Heart left ventricle (tissue), 16 donors: ENCODE measurements around the gene PTGFRN. TPM values are rescaled to one million over a fixed set of nuclear protein-coding genes. Genes with fewer than 3 reads are reported as not detected.

ENCODE experiments used
- ATAC-seq, 4 donors: fragments of 200-7000 bp; cut with Tn5 transposase; one replicate each; pipeline ENCODE4 v1.9.1; 2020 to 2022; ENCODE audit warnings: moderate library complexity in 4 of 4, mild to moderate bottlenecking in 3 of 4, moderate number of reproducible peaks in 1 of 4
- DNase-seq, 5 donors: peaks; one replicate each; pipeline ENCODE4 v3.0.0-alpha.2; 2020
- H3K27ac ChIP-seq, 12 donors: fragments of 200-600 bp; sonication (generic) in 4 of 12; one replicate each; pipeline versions ENCODE4 v1.5.0 to v1.8.0; 2016 to 2022; ENCODE audit warnings: mild to moderate bottlenecking in 2 of 12
- H3K27me3 ChIP-seq, 9 donors: fragments of 200-600 bp; sonication (generic) in 2 of 9; one replicate each; pipeline versions ENCODE4 v1.5.1 to v1.8.0; 2016 to 2022; ENCODE audit warnings: mild to moderate bottlenecking in 3 of 9
- H3K36me3 ChIP-seq, 9 donors: fragments of 200-600 bp; sonication (generic) in 2 of 9; one replicate each; pipeline versions ENCODE4 v1.5.0 to v1.8.0; 2018 to 2022; ENCODE audit warnings: mild to moderate bottlenecking in 2 of 9
- H3K4me1 ChIP-seq, 12 donors: fragments of 200-600 bp; sonication (generic) in 4 of 12; one replicate each; pipeline versions ENCODE4 v1.5.0 to v1.8.0; 2016 to 2022; ENCODE audit warnings: mild to moderate bottlenecking in 3 of 12
- H3K4me3 ChIP-seq, 12 donors: fragments of 200-600 bp; sonication (generic) in 4 of 12; one replicate each; pipeline versions ENCODE4 v1.5.0 to v1.8.0; 2017 to 2022; ENCODE audit warnings: mild to moderate bottlenecking in 9 of 12, moderate library complexity in 4 of 12
- H3K9me3 ChIP-seq, 12 donors: fragments of 200-600 bp; sonication (generic) in 4 of 12; one replicate each; pipeline versions ENCODE4 v1.5.0 to v1.8.0; 2016 to 2022; ENCODE audit warnings: mild to moderate bottlenecking in 1 of 12
- POLR2A ChIP-seq, 2 donors: fragments of 450-650 bp; IDR thresholded peaks; one replicate each; pipeline ENCODE4 v1.6.1; 2017; ENCODE audit warnings: antibody characterized with exemption in 2 of 2, mild to moderate bottlenecking in 2 of 2, moderate library complexity in 2 of 2
- WGBS, 4 donors: extraction: QIAGEN DNeasy Blood & Tissue Kit in 2 of 4; methylation state at CpG; one replicate each; pipeline versions ENCODE4 v1.1.5 to v1.1.7; 2013 to 2018; 5-methylcytosine and 5-hydroxymethylcytosine counted together
- intact Hi-C, 10 donors: fragments of 100-400 bp; cut with DNase I; formaldehyde crosslinking; loops; one replicate each; pipeline versions ENCODE4 v1.11.1 to v1.14.2; 2022
- polyA plus RNA-seq, 2 donors: library from polyadenylated mRNA; stranded (reverse); fragments of 200-250 nt; gene quantifications; one replicate each; pipeline ENCODE4 v1.2.3, GENCODE V29; 2013
- total RNA-seq, 9 donors: library from RNA; depleted of rRNA in 2 of 9; stranded (reverse); fragments of >200 nt in 2 of 9; fragmentation: NEBNext Ultra II Directional in 3 of 9; extraction: Animal tissue kit (Norgen Biotek cat#: 25700) in 3 of 9; gene quantifications; one replicate each; pipeline versions ENCODE4 v1.1.0 to v1.2.4, GENCODE V29; 2016 to 2023
- TF ChIP-seq, protein P1 (sequence below), 12 donors: fragments of 200-600 bp; sonication (generic) in 4 of 12; IDR thresholded peaks; one replicate each; pipeline versions ENCODE4 v1.5.0 to v1.8.0; 2018 to 2022; ENCODE audit warnings: antibody characterized with exemption in 12 of 12, mild to moderate bottlenecking in 5 of 12
- donor health status: ischemic (EF 13 %, LVEDD 7.1; RV severe dilation, severe dysfunction).
- donor health status: healthy with polysubstance abuse.
- donor health status: DM: no; HTN: yes; CAD: no.
- donor health status: DM: no; HTN: no; CAD: no.
- donor health status: ischemic (EF 25% LVEDD 6.9; RV normal size, moderate dysfunction).
- donor health status: ischemic (EF 25% LVEDD 5.7; RV mildly dilated, moderate dysfunction).
- donor health status: healthy.
- donor health status: DM: yes; HTN: yes; CAD: no.
- donor health status: ischemic (EF 35%, LVEDD 5.7; RV mildly dilated, moderate dysfunction).
- donor health status: nonischemic (EF 11% LVEDD 7.7; RV severe dilation, severe dysfunction).
- donor health status: DM: yes; HTN: yes; CAD: no.
- donor health status: PGD.
- donor health status: ischemic (EF 29% LVEDD 5.4; RV normal size, mild dysfunction).
- donor health status: nonischemic (EF 23%, LVEDD 6.1; RV moderate dilation, normal function).

The PTGFRN gene
- total and polyA plus RNA-seq, 11 donors, result 21.5 to 231 (median 98.7) TPM

- DNase-seq (no peak), ATAC-seq (no peak)
- TF ChIP-seq, protein P1, sequence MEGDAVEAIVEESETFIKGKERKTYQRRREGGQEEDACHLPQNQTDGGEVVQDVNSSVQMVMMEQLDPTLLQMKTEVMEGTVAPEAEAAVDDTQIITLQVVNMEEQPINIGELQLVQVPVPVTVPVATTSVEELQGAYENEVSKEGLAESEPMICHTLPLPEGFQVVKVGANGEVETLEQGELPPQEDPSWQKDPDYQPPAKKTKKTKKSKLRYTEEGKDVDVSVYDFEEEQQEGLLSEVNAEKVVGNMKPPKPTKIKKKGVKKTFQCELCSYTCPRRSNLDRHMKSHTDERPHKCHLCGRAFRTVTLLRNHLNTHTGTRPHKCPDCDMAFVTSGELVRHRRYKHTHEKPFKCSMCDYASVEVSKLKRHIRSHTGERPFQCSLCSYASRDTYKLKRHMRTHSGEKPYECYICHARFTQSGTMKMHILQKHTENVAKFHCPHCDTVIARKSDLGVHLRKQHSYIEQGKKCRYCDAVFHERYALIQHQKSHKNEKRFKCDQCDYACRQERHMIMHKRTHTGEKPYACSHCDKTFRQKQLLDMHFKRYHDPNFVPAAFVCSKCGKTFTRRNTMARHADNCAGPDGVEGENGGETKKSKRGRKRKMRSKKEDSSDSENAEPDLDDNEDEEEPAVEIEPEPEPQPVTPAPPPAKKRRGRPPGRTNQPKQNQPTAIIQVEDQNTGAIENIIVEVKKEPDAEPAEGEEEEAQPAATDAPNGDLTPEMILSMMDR (IDR thresholded peaks at IDR 0.05), result no peak
- no peak for TF ChIP-seq POLR2A (IDR thresholded peaks at IDR 0.05)
- H3K36me3 ChIP-seq, result no peaks in the 10 kb centered on the region
- intact Hi-C loops, result no loop called here
- H3K27ac ChIP-seq, result no peak overlapping the region
- 92 to 96% (median 95%) methylated on average over 3 of the region's 3 CpGs for WGBS, 4 donors
- H3K4me3 ChIP-seq, result no peak overlapping the region
- no peaks in the 10 kb centered on the region for H3K27me3 ChIP-seq
- H3K9me3 ChIP-seq, result no peaks in the 10 kb centered on the region
- peaks cover 0 to 30% (median 0%) of the 10 kb centered on the region in 12 donors for H3K4me1 ChIP-seq
Measured at GRCh38 chr1:117011334-117011733, 101.6 kb downstream of the PTGFRN start.

DNA sequence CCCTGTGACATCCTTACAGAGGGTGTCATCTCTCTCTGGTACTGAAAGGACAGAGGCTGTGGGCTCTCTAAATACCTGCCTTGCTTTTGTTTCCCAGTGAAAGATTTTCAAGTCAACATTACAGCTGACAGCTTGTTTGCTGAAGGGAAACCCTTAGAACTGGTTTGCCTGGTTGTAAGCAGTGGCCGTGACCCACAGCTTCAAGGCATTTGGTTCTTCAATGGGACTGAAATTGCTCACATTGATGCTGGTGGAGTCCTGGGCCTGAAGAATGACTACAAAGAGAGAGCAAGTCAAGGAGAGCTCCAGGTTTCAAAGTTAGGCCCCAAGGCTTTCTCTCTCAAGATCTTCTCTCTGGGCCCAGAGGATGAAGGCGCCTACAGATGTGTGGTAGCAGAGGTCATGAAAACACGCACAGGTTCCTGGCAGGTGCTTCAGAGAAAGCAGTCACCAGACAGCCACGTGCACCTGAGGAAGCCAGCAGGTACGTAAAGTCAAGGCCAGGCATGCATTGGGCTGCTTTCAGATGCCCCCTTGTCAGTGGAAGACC lies 103.7 kb downstream of the PTGFRN start:
- Histone ChIP-seq H3K4me1 (peaks cover 0 to 18% (median 0%) of the 10 kb centered on the region in 12 donors), H3K36me3 (no peaks in the 10 kb centered on the region), H3K27me3 (no peaks in the 10 kb centered on the region), H3K27ac (no peak overlapping the region), H3K4me3 (no peak overlapping the region), H3K9me3 (no peaks in the 10 kb centered on the region)
- WGBS, 4 donors, result 94 to 98% (median 95%) methylated on average over 5 of the region's 5 CpGs
- ATAC-seq (no peak), DNase-seq (no peak)
- no peak for TF ChIP-seq POLR2A (IDR thresholded peaks at IDR 0.05)
- TF ChIP-seq, protein P1 (IDR thresholded peaks at IDR 0.05), result no peak
- intact Hi-C loops, result no loop called here

DNA sequence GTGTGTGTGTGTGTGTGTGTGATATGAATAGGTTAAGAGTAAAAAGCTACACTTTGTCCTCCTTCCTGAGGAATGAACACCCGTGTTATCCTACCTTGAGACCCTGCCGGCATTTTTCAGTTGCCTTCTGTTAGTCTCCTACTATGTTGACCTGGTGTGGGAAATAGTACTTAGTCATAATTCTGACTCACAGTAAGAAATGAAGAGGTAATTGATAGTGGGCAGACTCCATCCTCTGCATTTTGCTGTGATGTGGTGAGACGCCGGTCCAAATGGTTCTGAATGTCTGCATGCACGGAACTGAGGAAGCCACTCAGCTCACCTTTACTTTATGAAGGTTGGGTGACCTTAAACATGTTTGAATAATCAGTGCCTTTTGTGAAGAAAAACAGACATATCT lies 104.5 kb downstream of the PTGFRN start:
- intact Hi-C loops, result no loop called here
- TF ChIP-seq, protein P1 (IDR thresholded peaks at IDR 0.05), result no peak
- no peak for TF ChIP-seq POLR2A (IDR thresholded peaks at IDR 0.05)
- WGBS, 4 donors, result 91 to 95% (median 94%) methylated on average over 5 of the region's 5 CpGs
- Histone ChIP-seq H3K4me1 (peaks cover 0 to 10% (median 0%) of the 10 kb centered on the region in 12 donors), H3K27ac (no peak overlapping the region), H3K27me3 (no peaks in the 10 kb centered on the region), H3K4me3 (no peak overlapping the region), H3K36me3 (no peaks in the 10 kb centered on the region), H3K9me3 (no peaks in the 10 kb centered on the region)
- DNase-seq (no peak), ATAC-seq (no peak)

GRCh38 chr1:117015724-117016123 lies 106.0 kb downstream of the PTGFRN start:
- ATAC-seq (no peak), DNase-seq (no peak)
- no peak for TF ChIP-seq POLR2A (IDR thresholded peaks at IDR 0.05)
- TF ChIP-seq, protein P1 (IDR thresholded peaks at IDR 0.05), result no peak
- no peaks in the 10 kb centered on the region for H3K27me3 ChIP-seq
- no peak overlapping the region for H3K4me3 ChIP-seq
- intact Hi-C loops, result no loop called here
- no peaks in the 10 kb centered on the region for H3K36me3 ChIP-seq
- H3K4me1 ChIP-seq, result peaks cover 0 to 10% (median 0%) of the 10 kb centered on the region in 12 donors
- no peak overlapping the region for H3K27ac ChIP-seq
- no peaks in the 10 kb centered on the region for H3K9me3 ChIP-seq
- WGBS, 4 donors, result 92 to 97% (median 93%) methylated on average over 3 of the region's 3 CpGs
